ENCODE data around the gene GUCA2A. TPM values are rescaled to one million over a fixed set of nuclear protein-coding genes. Genes with fewer than 3 reads are reported as not detected.

GUCA2A gene
- total RNA-seq, 1 experiment from 2014 or later: not detected

DNA sequence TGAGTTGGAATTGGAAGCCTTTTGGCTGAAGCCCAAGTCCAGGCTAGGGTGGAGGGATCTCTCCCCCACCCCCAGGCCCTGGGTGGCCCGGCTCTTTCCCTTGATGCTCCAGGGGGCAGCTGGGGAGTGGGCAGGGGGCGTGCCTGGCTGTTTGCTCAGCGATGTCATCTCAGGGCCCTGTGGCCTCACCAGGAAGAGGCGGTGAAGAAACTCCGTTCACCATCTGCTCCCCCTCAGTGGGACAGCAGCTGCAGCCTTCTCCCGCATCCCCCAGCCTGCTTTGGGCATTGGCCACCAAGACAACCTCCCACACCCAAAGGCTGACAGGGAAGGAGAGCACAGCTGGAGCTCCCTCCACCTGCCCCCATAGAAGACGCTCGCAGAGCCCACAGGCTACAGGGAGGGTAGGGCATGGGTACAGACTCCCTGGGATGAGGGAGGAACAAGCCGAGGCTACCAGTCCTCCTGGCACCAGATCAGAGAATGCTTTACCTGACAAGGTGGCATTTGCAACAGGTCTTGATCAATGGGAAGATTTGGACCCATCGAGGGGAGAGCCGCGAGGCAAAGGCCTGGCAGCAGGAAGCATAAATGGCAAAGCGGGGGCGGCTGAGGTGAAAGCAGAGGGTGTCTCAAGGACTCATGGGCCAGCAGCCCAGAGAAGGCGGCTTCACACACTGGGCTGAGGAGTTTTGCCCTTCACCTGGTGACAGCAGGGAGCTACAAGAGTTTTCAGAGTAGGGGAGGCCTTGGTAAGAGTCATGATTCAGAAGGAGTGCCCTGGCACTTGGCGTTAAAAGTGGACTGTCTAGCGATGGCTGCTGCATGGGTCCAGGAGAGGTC is 6.5 kb upstream of the GUCA2A start:
- TF ChIP-seq, protein P1, sequence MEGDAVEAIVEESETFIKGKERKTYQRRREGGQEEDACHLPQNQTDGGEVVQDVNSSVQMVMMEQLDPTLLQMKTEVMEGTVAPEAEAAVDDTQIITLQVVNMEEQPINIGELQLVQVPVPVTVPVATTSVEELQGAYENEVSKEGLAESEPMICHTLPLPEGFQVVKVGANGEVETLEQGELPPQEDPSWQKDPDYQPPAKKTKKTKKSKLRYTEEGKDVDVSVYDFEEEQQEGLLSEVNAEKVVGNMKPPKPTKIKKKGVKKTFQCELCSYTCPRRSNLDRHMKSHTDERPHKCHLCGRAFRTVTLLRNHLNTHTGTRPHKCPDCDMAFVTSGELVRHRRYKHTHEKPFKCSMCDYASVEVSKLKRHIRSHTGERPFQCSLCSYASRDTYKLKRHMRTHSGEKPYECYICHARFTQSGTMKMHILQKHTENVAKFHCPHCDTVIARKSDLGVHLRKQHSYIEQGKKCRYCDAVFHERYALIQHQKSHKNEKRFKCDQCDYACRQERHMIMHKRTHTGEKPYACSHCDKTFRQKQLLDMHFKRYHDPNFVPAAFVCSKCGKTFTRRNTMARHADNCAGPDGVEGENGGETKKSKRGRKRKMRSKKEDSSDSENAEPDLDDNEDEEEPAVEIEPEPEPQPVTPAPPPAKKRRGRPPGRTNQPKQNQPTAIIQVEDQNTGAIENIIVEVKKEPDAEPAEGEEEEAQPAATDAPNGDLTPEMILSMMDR (conservative IDR thresholded peaks at IDR 0.05): no peak
- WGBS (ENCODE audit: extremely low coverage, insufficient read length, low lambda C conversion rate): no CpG with 5 or more reads among the region's 17 CpGs
- peak overlapping the region in 1 of 3 experiments; percentile 19; a peak in 2 of 7 replicates for H3K27ac Mint-ChIP-seq

More for the DNA sequence above, 6.5 kb upstream of the GUCA2A start:
- Mint-ChIP-seq H3K27me3 (ENCODE audit: low read depth) (no peaks in the 10 kb centered on the region), H3K4me3 (no peak overlapping the region), H3K4me1 (peaks cover 10 to 11% of the 10 kb centered on the region in 2 experiments), H3K36me3 (ENCODE audit: insufficient read depth in 1 of 3, low read depth in 3 of 3) (no peaks in the 10 kb centered on the region; a peak in 1 of 7 replicates), H3K9me3 (no peaks in the 10 kb centered on the region; a peak in 2 of 5 replicates)
- no peaks in the 10 kb centered on the region for H3K79me1 ChIP-seq (ENCODE audit: insufficient read depth, low read depth, low read length, poor library complexity, severe bottlenecking)
- no peak overlapping the region for H3K4ac ChIP-seq (ENCODE audit: low read depth, low read length)
- no peak overlapping the region for H2BK20ac ChIP-seq (ENCODE audit: low read depth, low read length, poor library complexity, severe bottlenecking)
- H2AFZ ChIP-seq (ENCODE audit: low read length): no peak overlapping the region
- H3K4me2 ChIP-seq (ENCODE audit: insufficient read depth, insufficient read length, low read length): no peak overlapping the region
- no peak overlapping the region for H3K56ac ChIP-seq (ENCODE audit: insufficient read length, low read depth, low read length)
- no peak overlapping the region for H2BK120ac ChIP-seq (ENCODE audit: low read depth, low read length, poor library complexity, severe bottlenecking)
- no peaks in the 10 kb centered on the region; the same call in 1 of the 2 replicates for H3K4me1 ChIP-seq (ENCODE audit: insufficient read depth, low read length)
- H2BK12ac ChIP-seq (ENCODE audit: insufficient read length, low read depth, low read length): no peak overlapping the region
- no peaks in the 10 kb centered on the region for H3K23me2 ChIP-seq (ENCODE audit: insufficient read length, low read depth, low read length, poor library complexity, severe bottlenecking)
- H3K9me3 ChIP-seq (ENCODE audit: control insufficient read depth, low read depth, low read length): no peaks in the 10 kb centered on the region
- no peak overlapping the region for H3K9ac ChIP-seq (ENCODE audit: extremely low read depth, insufficient read length, low read length)
- H2AK5ac ChIP-seq (ENCODE audit: insufficient read length, low read length): no peak overlapping the region
- H3T11ph ChIP-seq (ENCODE audit: low read length): no peak overlapping the region
- no peak overlapping the region for H3K14ac ChIP-seq (ENCODE audit: insufficient read depth, low read length)
- H3K23ac ChIP-seq (ENCODE audit: insufficient read length, low read depth, low read length): no peak overlapping the region
- DNase-seq: no peak
- H4K5ac ChIP-seq (ENCODE audit: insufficient read length, low read depth, low read length): no peak overlapping the region
- no peak overlapping the region for H4K91ac ChIP-seq (ENCODE audit: insufficient read length, low read depth, low read length)
- H2BK15ac ChIP-seq (ENCODE audit: low read depth, low read length): no peak overlapping the region
- H3K79me2 ChIP-seq (ENCODE audit: insufficient read depth, low read length): no peaks in the 10 kb centered on the region
- no peak overlapping the region for H3K27ac ChIP-seq (ENCODE audit: insufficient read length, low read depth, low read length)
- H2BK5ac ChIP-seq (ENCODE audit: insufficient read length, low read length): no peak overlapping the region
- no peaks in the 10 kb centered on the region for H3K27me3 ChIP-seq (ENCODE audit: insufficient read depth, low read length)
- H4K8ac ChIP-seq (replicated peaks; ENCODE audit: insufficient read length, low read depth, low read length): no peak overlapping the region
- no peaks in the 10 kb centered on the region for H4K20me1 ChIP-seq (ENCODE audit: control insufficient read depth, insufficient read depth, insufficient read length)
- H3K18ac ChIP-seq (ENCODE audit: insufficient read length, low read depth, low read length): no peak overlapping the region

Measured in H9 (cell line).